MCF 10A (cell line): Measurements from ENCODE around the gene ATP5MC2. TPM values are rescaled to one million over a fixed set of nuclear protein-coding genes. Genes with fewer than 3 reads are reported as not detected.

Source experiments
- BruUV-seq: library from RNA; stranded (reverse); fragments of 400-500 nt; replicated peaks from 2 replicates; lab custom pipeline; 2021; lab: Mats Ljungman, UMichigan
- CTCF ChIA-PET: fragments of 300-600 bp; sonication (Branson Sonifier 250); formaldehyde crosslinking; extraction: SDS; loops from one replicate; lab custom pipeline; 2021; ENCODE audit warnings: antibody characterized with exemption, inconsistent platforms; lab: Yijun Ruan, JAX
- POLR2A ChIA-PET: fragments of 300-600, 350-650 bp; sonication (Branson Sonifier 250); formaldehyde crosslinking; extraction: SDS; loops from one replicate; lab custom pipeline; 2020; ENCODE audit warnings: antibody characterized with exemption, inconsistent platforms; lab: Yijun Ruan, JAX
- DNase-seq: peaks from one replicate; pipeline ENCODE4 v3.0.0-alpha.2; 2018; ENCODE audit not compliant: unreplicated experiment
- H3K27ac Mint-ChIP-seq: one replicate; pipeline ENCODE4 v1.8.0; 2022; ENCODE audit warnings: mild to moderate bottlenecking, low read depth, mixed read lengths; ENCODE audit not compliant: unreplicated experiment
- H3K27me3 Mint-ChIP-seq: one replicate; pipeline ENCODE4 v1.8.0; 2022; ENCODE audit warnings: mixed read lengths; ENCODE audit not compliant: insufficient read depth, unreplicated experiment
- H3K36me3 Mint-ChIP-seq: one replicate; pipeline ENCODE4 v1.8.0; 2022; ENCODE audit warnings: mild to moderate bottlenecking, moderate library complexity, mixed read lengths; ENCODE audit not compliant: insufficient read depth, unreplicated experiment
- H3K4me1 Mint-ChIP-seq: one replicate; pipeline ENCODE4 v1.8.0; 2022; ENCODE audit warnings: mixed read lengths; ENCODE audit not compliant: insufficient read depth, unreplicated experiment
- H3K4me3 Mint-ChIP-seq: one replicate; pipeline ENCODE4 v1.8.0; 2022; ENCODE audit warnings: mild to moderate bottlenecking, moderate library complexity, mixed read lengths; ENCODE audit not compliant: unreplicated experiment
- H3K9me3 Mint-ChIP-seq: one replicate; pipeline ENCODE4 v1.8.0; 2022; ENCODE audit warnings: mixed read lengths; ENCODE audit not compliant: unreplicated experiment
- CTCF ChIP-seq: fragments of 200-600 bp; IDR thresholded peaks from one replicate; pipeline ENCODE4 v1.8.0; 2022; ENCODE audit warnings: antibody characterized with exemption, mild to moderate bottlenecking; ENCODE audit not compliant: unreplicated experiment
- intact Hi-C: fragments of 100-400 bp; cut with micrococcal nuclease; formaldehyde crosslinking; loops from 2 replicates; pipeline ENCODE4 v1.14.1; 2022
- total RNA-seq: library from RNA; stranded (reverse); gene quantifications from 2 replicates; pipeline ENCODE4 v1.2.3, GENCODE V29; 2022

Gene ATP5MC2
- total RNA-seq, 1 experiment from 2014 or later, result 381 TPM

- no peaks in the 10 kb centered on the region for H3K36me3 Mint-ChIP-seq
- DNase-seq, result peak; percentile 7
- H3K4me1 Mint-ChIP-seq, result peaks cover 18% of the 10 kb centered on the region
- no peaks in the 10 kb centered on the region for H3K9me3 Mint-ChIP-seq
- peak overlapping the region; percentile 89 for H3K27ac Mint-ChIP-seq
- intact Hi-C loops, result loop anchor here (2.0 kb wide), 1 partner anchor 51 kb away; the partner anchor contains the start of gene ATP5MC2
- ChIA-PET CTCF (interaction anchor here (0.6 to 2.1 kb wide), 8 partner anchors 12 to 572 kb away, joined by 3 to 11 read pairs (median 4); partner anchors contain the start of gene ATP5MC2), POLR2A (interaction anchor here (0.7 to 7.3 kb wide), 18 partner anchors 12 to 832 kb away, joined by 3 to 132 read pairs (median 5); partner anchors contain the start of genes ATP5MC2 and TARBP2)
- no peaks in the 10 kb centered on the region for H3K27me3 Mint-ChIP-seq
- peak overlapping the region; percentile 96 for H3K4me3 Mint-ChIP-seq
- TF ChIP-seq CTCF, result no peak
- BruUV-seq, result TSS peak; percentile 39
Measured at GRCh38 chr12:53625373-53625945, 50.4 kb downstream of the ATP5MC2 start.

GRCh38 chr12:53624956-53625355 is 50.9 kb downstream of the ATP5MC2 start:
- Mint-ChIP-seq H3K9me3 (no peaks in the 10 kb centered on the region), H3K27me3 (no peaks in the 10 kb centered on the region), H3K36me3 (no peaks in the 10 kb centered on the region), H3K4me1 (peaks cover 18% of the 10 kb centered on the region), H3K27ac (peak overlapping the region; percentile 89), H3K4me3 (peak overlapping the region; percentile 96)
- DNase-seq, result peak; percentile 5
- intact Hi-C loops, result loop anchor here (2.0 kb wide), 1 partner anchor 52 kb away; the partner anchor contains the start of gene ATP5MC2
- ChIA-PET POLR2A (interaction anchor here (1.0 to 7.3 kb wide), 16 partner anchors 8 to 124 kb away, joined by 3 to 132 read pairs (median 8); partner anchors contain the start of genes ATP5MC2 and TARBP2), CTCF (interaction anchor here (0.7 to 3.2 kb wide), 5 partner anchors 13 to 81 kb away, joined by 3 to 22 read pairs (median 4); partner anchors contain the start of gene ATP5MC2)
- BruUV-seq, result no TSS peak
- TF ChIP-seq CTCF, result no peak

- H3K9me3 Mint-ChIP-seq, result no peaks in the 10 kb centered on the region
- ChIA-PET CTCF (interaction anchor here (0.7 to 3.2 kb wide), 5 partner anchors 9 to 124 kb away, joined by 3 to 22 read pairs (median 4); partner anchors contain the start of gene ATP5MC2), POLR2A (interaction anchor here (0.7 to 7.3 kb wide), 18 partner anchors 9 to 392 kb away, joined by 3 to 132 read pairs (median 6); partner anchors contain the start of genes ATP5MC2, SP1 and TARBP2)
- intact Hi-C loops, result loop anchor here (2.0 kb wide), 1 partner anchor 52 kb away; the partner anchor contains the start of gene ATP5MC2
- peak overlapping the region; percentile 96 for H3K4me3 Mint-ChIP-seq
- H3K4me1 Mint-ChIP-seq, result peaks cover 18% of the 10 kb centered on the region
- peak overlapping the region; percentile 89 for H3K27ac Mint-ChIP-seq
- TF ChIP-seq CTCF, result no peak
- H3K27me3 Mint-ChIP-seq, result no peaks in the 10 kb centered on the region
- BruUV-seq, result no TSS peak
- peak; percentile 41 for DNase-seq
- H3K36me3 Mint-ChIP-seq, result no peaks in the 10 kb centered on the region
Measured at GRCh38 chr12:53624458-53624857, 51.4 kb downstream of the ATP5MC2 start.
